ENCODE results near the gene ELF5.

DNA sequence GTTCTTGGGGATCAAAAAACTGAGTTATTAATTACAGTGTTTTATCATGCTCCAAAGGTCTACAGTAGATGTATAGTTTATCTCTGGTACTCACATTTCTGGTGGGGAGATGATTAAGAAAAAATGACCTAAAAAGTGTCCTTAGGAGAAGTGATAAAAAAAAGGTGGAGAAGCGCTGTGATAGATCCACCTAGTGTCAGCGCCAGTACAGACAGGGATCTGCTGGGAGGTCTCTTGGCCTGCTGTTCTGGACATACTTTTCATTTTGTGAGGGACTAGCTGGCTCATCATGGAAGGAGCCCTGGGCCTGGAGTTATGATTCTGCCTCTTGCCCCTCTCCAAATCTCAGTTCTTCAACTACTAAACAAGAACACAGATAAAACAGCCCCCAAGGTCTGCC lies 2.9 kb downstream of the ELF5 start:
- TF ChIP-seq, protein P1, sequence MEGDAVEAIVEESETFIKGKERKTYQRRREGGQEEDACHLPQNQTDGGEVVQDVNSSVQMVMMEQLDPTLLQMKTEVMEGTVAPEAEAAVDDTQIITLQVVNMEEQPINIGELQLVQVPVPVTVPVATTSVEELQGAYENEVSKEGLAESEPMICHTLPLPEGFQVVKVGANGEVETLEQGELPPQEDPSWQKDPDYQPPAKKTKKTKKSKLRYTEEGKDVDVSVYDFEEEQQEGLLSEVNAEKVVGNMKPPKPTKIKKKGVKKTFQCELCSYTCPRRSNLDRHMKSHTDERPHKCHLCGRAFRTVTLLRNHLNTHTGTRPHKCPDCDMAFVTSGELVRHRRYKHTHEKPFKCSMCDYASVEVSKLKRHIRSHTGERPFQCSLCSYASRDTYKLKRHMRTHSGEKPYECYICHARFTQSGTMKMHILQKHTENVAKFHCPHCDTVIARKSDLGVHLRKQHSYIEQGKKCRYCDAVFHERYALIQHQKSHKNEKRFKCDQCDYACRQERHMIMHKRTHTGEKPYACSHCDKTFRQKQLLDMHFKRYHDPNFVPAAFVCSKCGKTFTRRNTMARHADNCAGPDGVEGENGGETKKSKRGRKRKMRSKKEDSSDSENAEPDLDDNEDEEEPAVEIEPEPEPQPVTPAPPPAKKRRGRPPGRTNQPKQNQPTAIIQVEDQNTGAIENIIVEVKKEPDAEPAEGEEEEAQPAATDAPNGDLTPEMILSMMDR (IDR thresholded peaks at IDR 0.05) = no peak
- TF ChIP-seq POLR2A (IDR thresholded peaks at IDR 0.05) (no peak), POLR2AphosphoS5 (IDR thresholded peaks at IDR 0.05) (no peak), EP300 (IDR thresholded peaks at IDR 0.05) (no peak)
